MM.1S (cell line): ENCODE results near the gene FOXP2.
"Not testable (repeated sequence)": the region's sequence is repeated elsewhere in the genome, so short reads cannot be mapped to it uniquely, and the experiment has no call there.

Experiments
- DNase-seq: peaks from one replicate; pipeline ENCODE4 v3.0.0-alpha.2; 2015
- H2AFZ ChIP-seq: fragments of 300-600 bp; sonication (generic); 2 replicates; pipeline ENCODE4 v1.6.0; 2016; ENCODE audit warnings: antibody characterized with exemption, low read length
- H3F3A ChIP-seq: fragments of 300-600 bp; sonication (generic); 2 replicates; pipeline ENCODE4 v1.6.1; 2016; ENCODE audit warnings: mild to moderate bottlenecking, antibody characterized with exemption, low read length, moderate library complexity, mixed read lengths; ENCODE audit not compliant: insufficient read depth
- H3K27ac ChIP-seq: fragments of 300-600 bp; sonication (generic); 2 replicates; pipeline ENCODE4 v1.5.1; 2016; ENCODE audit warnings: mild to moderate bottlenecking, low read length
- H3K27me3 ChIP-seq: fragments of 300-600 bp; sonication (generic); replicated peaks from 2 replicates; pipeline ENCODE4 v1.6.0; 2016; ENCODE audit warnings: low read length; ENCODE audit not compliant: insufficient read depth
- H3K36me3 ChIP-seq: fragments of 300-600 bp; sonication (generic); replicated peaks from 2 replicates; pipeline ENCODE4 v1.6.1; 2016; ENCODE audit warnings: mild to moderate bottlenecking, low read length, mixed read lengths; ENCODE audit not compliant: insufficient read depth
- H3K4me1 ChIP-seq: fragments of 300-600 bp; sonication (generic); 2 replicates; pipeline ENCODE4 v1.6.1; 2016; ENCODE audit warnings: low read length, mixed read lengths
- H3K4me2 ChIP-seq: fragments of 300-600 bp; sonication (generic); 2 replicates; pipeline ENCODE4 v1.6.0; 2016; ENCODE audit warnings: low read depth, low read length
- H3K4me3 ChIP-seq: fragments of 300-600 bp; sonication (generic); 2 replicates; pipeline ENCODE4 v1.5.1; 2016; ENCODE audit warnings: low read length, mixed read lengths
- H3K79me2 ChIP-seq: fragments of 300-600 bp; sonication (generic); 2 replicates; pipeline ENCODE4 v1.6.1; 2016; ENCODE audit warnings: mixed run types, low read length, mixed read lengths
- H3K9ac ChIP-seq: fragments of 300-600 bp; sonication (generic); 2 replicates; pipeline ENCODE4 v1.6.1; 2016; ENCODE audit warnings: low read length, mixed read lengths
- H3K9me2 ChIP-seq: fragments of 300-600 bp; sonication (generic); replicated peaks from 2 replicates; pipeline ENCODE4 v1.6.1; 2016; ENCODE audit warnings: mild to moderate bottlenecking, low read length, mixed read lengths; ENCODE audit not compliant: insufficient read depth
- H3K9me3 ChIP-seq: fragments of 300-600 bp; sonication (generic); replicated peaks from 2 replicates; pipeline ENCODE4 v1.6.1; 2016; ENCODE audit warnings: mild to moderate bottlenecking, low read length, mixed read lengths; ENCODE audit not compliant: insufficient read depth
- H4K20me1 ChIP-seq: fragments of 300-600 bp; sonication (generic); 2 replicates; pipeline ENCODE4 v1.6.1; 2016; ENCODE audit warnings: mild to moderate bottlenecking, low read length, moderate library complexity, mixed read lengths; ENCODE audit not compliant: insufficient read depth
- CTCF ChIP-seq: fragments of 300-600 bp; sonication (generic); IDR thresholded peaks from 2 replicates; pipeline ENCODE4 v1.5.1; 2016; ENCODE audit warnings: antibody characterized with exemption, low read length, mixed read lengths
- EZH2 ChIP-seq: fragments of 300-600 bp; sonication (generic); optimal IDR thresholded peaks from 2 replicates; pipeline ENCODE3; 2017; ENCODE audit warnings: low read depth, mild to moderate bottlenecking, antibody characterized with exemption, low read length, mixed read lengths
- EZH2phosphoT487 ChIP-seq: fragments of 300-600 bp; sonication (generic); IDR thresholded peaks from 2 replicates; pipeline ENCODE4 v1.6.1; 2018; ENCODE audit warnings: antibody characterized with exemption, low read length

The FOXP2 gene

GRCh38 chr7:114534953-114535352 lies 120.3 kb downstream of the FOXP2 start:
- no peaks in the 10 kb centered on the region for H3K27me3 ChIP-seq
- H3K4me2 ChIP-seq, result no peak overlapping the region
- H3K9ac ChIP-seq, result no peak overlapping the region

DNA sequence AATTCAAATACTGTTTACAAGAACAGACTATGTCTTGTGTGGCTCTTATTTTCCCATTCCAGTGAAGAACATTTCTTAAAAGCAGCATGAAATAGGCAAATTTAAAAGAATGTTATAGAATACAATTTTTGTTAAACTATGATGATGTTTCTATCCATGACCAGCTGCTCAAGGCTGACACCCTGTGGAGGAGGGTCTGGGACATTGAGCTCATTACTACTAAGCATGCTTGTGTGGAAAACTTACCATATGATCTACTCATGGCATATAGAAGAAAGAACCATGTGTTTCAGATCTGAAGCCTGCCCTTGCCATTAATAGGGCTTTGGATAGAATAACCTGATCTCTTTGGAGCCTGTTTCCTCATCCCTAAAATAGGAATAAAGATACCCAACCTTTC lies 125.0 kb downstream of the FOXP2 start:
- no peak overlapping the region for H3K9ac ChIP-seq
- no peaks in the 10 kb centered on the region for H3K36me3 ChIP-seq
- no peaks in the 10 kb centered on the region for H3K9me2 ChIP-seq
- H3K4me3 ChIP-seq, result no peak overlapping the region
- H3K27ac ChIP-seq, result no peak overlapping the region
- H3K4me2 ChIP-seq, result no peak overlapping the region
- no peaks in the 10 kb centered on the region for H4K20me1 ChIP-seq
- H3K27me3 ChIP-seq, result no peaks in the 10 kb centered on the region
- H3K9me3 ChIP-seq, result no peaks in the 10 kb centered on the region
- DNase-seq, result no peak
- no peaks in the 10 kb centered on the region for H3K79me2 ChIP-seq
- H2AFZ ChIP-seq, result no peak overlapping the region
- no peaks in the 10 kb centered on the region for H3K4me1 ChIP-seq
- TF ChIP-seq CTCF (peak; percentile 34), EZH2 (no peak)
- H3F3A ChIP-seq, result no peaks in the 10 kb centered on the region

More at GRCh38 chr7:114534953-114535352, 120.3 kb downstream of the FOXP2 start:
- Histone ChIP-seq H2AFZ (no peak overlapping the region), H4K20me1 (no peaks in the 10 kb centered on the region), H3K36me3 (0 out of 2 replicates have a peak, but pooled peaks cover 3% of the 10 kb centered on the region), H3F3A (no peaks in the 10 kb centered on the region), H3K79me2 (no peaks in the 10 kb centered on the region), H3K27ac (no peak overlapping the region), H3K9me3 (no peaks in the 10 kb centered on the region), H3K4me3 (no peak overlapping the region), H3K9me2 (no peaks in the 10 kb centered on the region), H3K4me1 (no peaks in the 10 kb centered on the region)
- no peak for DNase-seq
- TF ChIP-seq CTCF, result no peak
- TF ChIP-seq EZH2, result no peak
- TF ChIP-seq EZH2phosphoT487, result no peak

- no peak overlapping the region for H3K9ac ChIP-seq
- no peaks in the 10 kb centered on the region for H3K79me2 ChIP-seq
- TF ChIP-seq CTCF (no peak), EZH2phosphoT487 (no peak), EZH2 (no peak)
- no peak overlapping the region for H2AFZ ChIP-seq
- no peaks in the 10 kb centered on the region for H3K27me3 ChIP-seq
- no peaks in the 10 kb centered on the region for H3K4me1 ChIP-seq
- no peak overlapping the region for H3K27ac ChIP-seq
- no peak overlapping the region for H3K4me3 ChIP-seq
- H3K9me3 ChIP-seq, result no peaks in the 10 kb centered on the region
- H3K36me3 ChIP-seq, result no peaks in the 10 kb centered on the region
- H3F3A ChIP-seq, result no peaks in the 10 kb centered on the region
- no peaks in the 10 kb centered on the region for H3K9me2 ChIP-seq
- no peak overlapping the region for H3K4me2 ChIP-seq
- no peak for DNase-seq
- no peaks in the 10 kb centered on the region for H4K20me1 ChIP-seq
Observed at GRCh38 chr7:114540291-114540690, 125.7 kb downstream of the FOXP2 start.

DNA sequence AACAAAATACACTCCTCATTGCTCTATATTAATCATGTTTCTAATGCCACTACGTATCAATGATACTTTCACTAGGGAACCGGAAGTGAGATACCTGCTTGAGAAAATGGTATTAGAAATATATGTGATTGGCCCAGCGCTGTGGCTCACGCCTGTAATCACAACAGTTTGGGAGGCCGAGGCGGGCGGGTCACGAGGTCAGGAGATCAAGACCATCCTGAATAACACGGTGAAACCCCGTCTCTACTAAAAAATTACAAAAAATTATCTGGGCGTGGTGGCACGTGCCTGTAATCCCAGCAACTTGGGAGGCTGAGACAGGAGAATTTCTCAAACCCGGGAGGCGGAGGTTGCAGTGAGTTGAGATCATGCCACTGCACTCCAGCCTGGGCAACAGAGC lies 132.7 kb downstream of the FOXP2 start:
- H3K4me2 ChIP-seq, H3K79me2 ChIP-seq, H3F3A ChIP-seq, H3K27me3 ChIP-seq, H3K4me1 ChIP-seq, H3K36me3 ChIP-seq, H3K9ac ChIP-seq, H3K27ac ChIP-seq, DNase-seq, H2AFZ ChIP-seq, H3K4me3 ChIP-seq, H4K20me1 ChIP-seq, H3K9me3 ChIP-seq, H3K9me2 ChIP-seq: not testable (repeated sequence)
